K562 (cell line): ENCODE results near the gene ATCAY. TPM values are rescaled to one million over a fixed set of nuclear protein-coding genes. Genes with fewer than 3 reads are reported as not detected.
A peak's percentile ranks its signal among the peaks of the same experiment; 100 is the strongest.

Experiments used
- BRCA1 ChIP-seq, 2 experiments: fragments of 450-650 bp in 1 of 2; sonication (generic) in 1 of 2; formaldehyde crosslinking in 1 of 2; IDR thresholded peaks; 2 replicates each; pipeline versions ENCODE4 v1.5.0 to v1.6.1; 2017 to 2020; ENCODE audit warnings: mild to moderate bottlenecking in 1 of 2, missing genetic modification reagents in 1 of 2
- HDAC1 ChIP-seq, 2 experiments: fragments of 450-650 bp; IDR thresholded peaks; 2 replicates each; pipeline ENCODE4 v1.6.1; 2016 to 2017; ENCODE audit warnings: inconsistent platforms in 1 of 2, mild to moderate bottlenecking in 1 of 2, moderate library complexity in 1 of 2
- HEY1 ChIP-seq: fragments of 250-450 bp; sonication (Bioruptor Pico); IDR thresholded peaks from 2 replicates; pipeline ENCODE4 v1.5.0; 2020; ENCODE audit warnings: mild to moderate bottlenecking, moderate library complexity, borderline replicate concordance
- HSF4 ChIP-seq: fragments of 250-450 bp; sonication (Bioruptor Pico); IDR thresholded peaks from 2 replicates; pipeline ENCODE4 v2.1.2; 2022; ENCODE audit warnings: mild to moderate bottlenecking, moderate library complexity, borderline replicate concordance
- TCF3 ChIP-seq: sonication (generic); formaldehyde crosslinking; IDR thresholded peaks from 2 replicates; pipeline ENCODE4 v1.4.0; 2020; ENCODE audit warnings: mild to moderate bottlenecking, missing genetic modification reagents
- ZNF445 ChIP-seq: fragments of 250-450 bp; sonication (Bioruptor Pico); IDR thresholded peaks from 2 replicates; pipeline ENCODE4 v1.4.0; 2020; ENCODE audit warnings: low read depth, mild to moderate bottlenecking, moderate library complexity
- ZNF507 ChIP-seq: conservative IDR thresholded peaks from 2 replicates; pipeline ENCODE4 v1.6.1; 2017; ENCODE audit warnings: missing genetic modification characterization, missing compliant biosample characterization
- polyA plus RNA-seq, 8 experiments: library from polyadenylated mRNA; depleted of rRNA in 4 of 8; stranded (reverse) in 5 of 8; unstranded in 3 of 8; fragments of >200 nt; fragmentation: Nextera tagmentation in 2 of 8; fragmentation: Illumina TruSeq in 1 of 8; extraction: Ambion mirVana in 2 of 8; extraction: Trizol in 1 of 8; gene quantifications; 2 replicates each; pipeline versions ENCODE4 v1.2.1 to v1.2.3, GENCODE V29; 2011 to 2014; ENCODE audit warnings: inconsistent platforms in 1 of 8, missing spikeins in 1 of 8
- total RNA-seq, 7 experiments: library from RNA; depleted of rRNA in 6 of 7; stranded (reverse); fragments of >200 nt in 6 of 7; fragmentation: Illumina TruSeq in 2 of 7; extraction: Trizol in 2 of 7; gene quantifications; 2 replicates each; pipeline versions ENCODE4 v1.2.1 to v1.2.3, GENCODE V29; 2011 to 2021; ENCODE audit warnings: low replicate concordance in 1 of 7
- TF ChIP-seq, protein P1 (sequence below): fragments of 200-600 bp; sonication (generic); IDR thresholded peaks from one replicate; pipeline ENCODE4 v1.6.1; 2012; ENCODE audit warnings: mild to moderate bottlenecking, low read depth, low read length, inconsistent platforms
- TF ChIP-seq, protein P2 (sequence below): sonication (generic); formaldehyde crosslinking; IDR thresholded peaks from 2 replicates; pipeline ENCODE4 v1.8.0; 2022; ENCODE audit warnings: missing genetic modification reagents, mild to moderate bottlenecking, borderline replicate concordance
- TF ChIP-seq, protein P3 (sequence below): fragments of 250-450 bp; sonication (Bioruptor Pico); IDR thresholded peaks from 2 replicates; pipeline ENCODE4 v1.4.0; 2020

ATCAY gene
- total and polyA plus RNA-seq, 9 of the 15 experiments (the other 6 are each of a cell fraction or from before 2014, with no cell fraction given), result not detected

DNA sequence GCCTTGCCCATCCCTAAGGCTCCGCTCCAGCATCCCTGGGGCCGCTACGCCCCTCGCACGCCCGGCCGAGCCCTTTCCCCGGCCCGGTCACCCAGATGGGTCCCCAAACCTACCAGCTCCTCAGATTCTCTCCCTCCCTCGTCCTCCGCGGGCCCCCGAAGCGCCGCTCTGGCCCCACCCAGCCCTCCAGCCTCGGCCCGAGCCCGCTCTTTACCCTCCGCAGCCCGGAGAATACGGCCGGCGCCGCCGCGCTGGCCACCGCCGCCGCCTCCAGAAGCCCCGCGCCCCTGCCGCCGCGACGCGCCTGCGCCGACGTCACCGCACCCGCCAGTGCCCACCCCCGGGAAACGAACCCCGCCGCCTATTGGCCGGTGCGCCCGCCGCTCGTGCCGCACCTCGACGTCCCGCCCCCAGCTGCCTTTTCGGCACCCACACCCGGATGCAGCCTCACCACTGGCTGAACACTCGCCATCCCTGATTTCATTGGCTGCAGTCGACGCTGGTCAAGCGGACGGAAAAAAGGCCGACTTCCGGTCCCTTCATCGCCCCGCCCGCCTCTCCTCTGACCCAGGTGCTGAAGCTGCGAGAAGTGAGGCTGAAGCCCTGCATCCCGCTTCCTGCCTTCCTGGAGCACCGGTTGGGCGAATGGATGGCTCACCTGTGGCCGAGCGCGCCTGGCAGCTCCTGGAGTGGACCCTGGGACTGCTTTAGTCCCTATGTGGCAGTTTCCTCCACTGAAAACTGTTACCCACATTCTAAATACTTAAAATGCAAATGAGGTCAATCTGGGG, 90.5 kb downstream of the ATCAY start, which contains the start of gene DAPK3 (continued):
- TF ChIP-seq, protein P1, sequence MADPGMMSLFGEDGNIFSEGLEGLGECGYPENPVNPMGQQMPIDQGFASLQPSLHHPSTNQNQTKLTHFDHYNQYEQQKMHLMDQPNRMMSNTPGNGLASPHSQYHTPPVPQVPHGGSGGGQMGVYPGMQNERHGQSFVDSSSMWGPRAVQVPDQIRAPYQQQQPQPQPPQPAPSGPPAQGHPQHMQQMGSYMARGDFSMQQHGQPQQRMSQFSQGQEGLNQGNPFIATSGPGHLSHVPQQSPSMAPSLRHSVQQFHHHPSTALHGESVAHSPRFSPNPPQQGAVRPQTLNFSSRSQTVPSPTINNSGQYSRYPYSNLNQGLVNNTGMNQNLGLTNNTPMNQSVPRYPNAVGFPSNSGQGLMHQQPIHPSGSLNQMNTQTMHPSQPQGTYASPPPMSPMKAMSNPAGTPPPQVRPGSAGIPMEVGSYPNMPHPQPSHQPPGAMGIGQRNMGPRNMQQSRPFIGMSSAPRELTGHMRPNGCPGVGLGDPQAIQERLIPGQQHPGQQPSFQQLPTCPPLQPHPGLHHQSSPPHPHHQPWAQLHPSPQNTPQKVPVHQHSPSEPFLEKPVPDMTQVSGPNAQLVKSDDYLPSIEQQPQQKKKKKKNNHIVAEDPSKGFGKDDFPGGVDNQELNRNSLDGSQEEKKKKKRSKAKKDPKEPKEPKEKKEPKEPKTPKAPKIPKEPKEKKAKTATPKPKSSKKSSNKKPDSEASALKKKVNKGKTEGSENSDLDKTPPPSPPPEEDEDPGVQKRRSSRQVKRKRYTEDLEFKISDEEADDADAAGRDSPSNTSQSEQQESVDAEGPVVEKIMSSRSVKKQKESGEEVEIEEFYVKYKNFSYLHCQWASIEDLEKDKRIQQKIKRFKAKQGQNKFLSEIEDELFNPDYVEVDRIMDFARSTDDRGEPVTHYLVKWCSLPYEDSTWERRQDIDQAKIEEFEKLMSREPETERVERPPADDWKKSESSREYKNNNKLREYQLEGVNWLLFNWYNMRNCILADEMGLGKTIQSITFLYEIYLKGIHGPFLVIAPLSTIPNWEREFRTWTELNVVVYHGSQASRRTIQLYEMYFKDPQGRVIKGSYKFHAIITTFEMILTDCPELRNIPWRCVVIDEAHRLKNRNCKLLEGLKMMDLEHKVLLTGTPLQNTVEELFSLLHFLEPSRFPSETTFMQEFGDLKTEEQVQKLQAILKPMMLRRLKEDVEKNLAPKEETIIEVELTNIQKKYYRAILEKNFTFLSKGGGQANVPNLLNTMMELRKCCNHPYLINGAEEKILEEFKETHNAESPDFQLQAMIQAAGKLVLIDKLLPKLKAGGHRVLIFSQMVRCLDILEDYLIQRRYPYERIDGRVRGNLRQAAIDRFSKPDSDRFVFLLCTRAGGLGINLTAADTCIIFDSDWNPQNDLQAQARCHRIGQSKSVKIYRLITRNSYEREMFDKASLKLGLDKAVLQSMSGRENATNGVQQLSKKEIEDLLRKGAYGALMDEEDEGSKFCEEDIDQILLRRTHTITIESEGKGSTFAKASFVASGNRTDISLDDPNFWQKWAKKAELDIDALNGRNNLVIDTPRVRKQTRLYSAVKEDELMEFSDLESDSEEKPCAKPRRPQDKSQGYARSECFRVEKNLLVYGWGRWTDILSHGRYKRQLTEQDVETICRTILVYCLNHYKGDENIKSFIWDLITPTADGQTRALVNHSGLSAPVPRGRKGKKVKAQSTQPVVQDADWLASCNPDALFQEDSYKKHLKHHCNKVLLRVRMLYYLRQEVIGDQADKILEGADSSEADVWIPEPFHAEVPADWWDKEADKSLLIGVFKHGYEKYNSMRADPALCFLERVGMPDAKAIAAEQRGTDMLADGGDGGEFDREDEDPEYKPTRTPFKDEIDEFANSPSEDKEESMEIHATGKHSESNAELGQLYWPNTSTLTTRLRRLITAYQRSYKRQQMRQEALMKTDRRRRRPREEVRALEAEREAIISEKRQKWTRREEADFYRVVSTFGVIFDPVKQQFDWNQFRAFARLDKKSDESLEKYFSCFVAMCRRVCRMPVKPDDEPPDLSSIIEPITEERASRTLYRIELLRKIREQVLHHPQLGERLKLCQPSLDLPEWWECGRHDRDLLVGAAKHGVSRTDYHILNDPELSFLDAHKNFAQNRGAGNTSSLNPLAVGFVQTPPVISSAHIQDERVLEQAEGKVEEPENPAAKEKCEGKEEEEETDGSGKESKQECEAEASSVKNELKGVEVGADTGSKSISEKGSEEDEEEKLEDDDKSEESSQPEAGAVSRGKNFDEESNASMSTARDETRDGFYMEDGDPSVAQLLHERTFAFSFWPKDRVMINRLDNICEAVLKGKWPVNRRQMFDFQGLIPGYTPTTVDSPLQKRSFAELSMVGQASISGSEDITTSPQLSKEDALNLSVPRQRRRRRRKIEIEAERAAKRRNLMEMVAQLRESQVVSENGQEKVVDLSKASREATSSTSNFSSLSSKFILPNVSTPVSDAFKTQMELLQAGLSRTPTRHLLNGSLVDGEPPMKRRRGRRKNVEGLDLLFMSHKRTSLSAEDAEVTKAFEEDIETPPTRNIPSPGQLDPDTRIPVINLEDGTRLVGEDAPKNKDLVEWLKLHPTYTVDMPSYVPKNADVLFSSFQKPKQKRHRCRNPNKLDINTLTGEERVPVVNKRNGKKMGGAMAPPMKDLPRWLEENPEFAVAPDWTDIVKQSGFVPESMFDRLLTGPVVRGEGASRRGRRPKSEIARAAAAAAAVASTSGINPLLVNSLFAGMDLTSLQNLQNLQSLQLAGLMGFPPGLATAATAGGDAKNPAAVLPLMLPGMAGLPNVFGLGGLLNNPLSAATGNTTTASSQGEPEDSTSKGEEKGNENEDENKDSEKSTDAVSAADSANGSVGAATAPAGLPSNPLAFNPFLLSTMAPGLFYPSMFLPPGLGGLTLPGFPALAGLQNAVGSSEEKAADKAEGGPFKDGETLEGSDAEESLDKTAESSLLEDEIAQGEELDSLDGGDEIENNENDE, result no peak
- TF ChIP-seq HSF4 (CRISPR knock-in tag), result no peak
- peak in 1 of 2 experiments; percentile 58; a peak in 2 of 4 replicates for TF ChIP-seq HDAC1 (IDR thresholded peaks at IDR 0.05)
- no peak for TF ChIP-seq BRCA1 (IDR thresholded peaks at IDR 0.05)
- no peak for TF ChIP-seq BRCA1 (CRISPR knock-in tag; IDR thresholded peaks at IDR 0.05)
- TF ChIP-seq HEY1 (CRISPR knock-in tag), result no peak
- TF ChIP-seq TCF3 (CRISPR knock-in tag), result no peak
- TF ChIP-seq, protein P2, sequence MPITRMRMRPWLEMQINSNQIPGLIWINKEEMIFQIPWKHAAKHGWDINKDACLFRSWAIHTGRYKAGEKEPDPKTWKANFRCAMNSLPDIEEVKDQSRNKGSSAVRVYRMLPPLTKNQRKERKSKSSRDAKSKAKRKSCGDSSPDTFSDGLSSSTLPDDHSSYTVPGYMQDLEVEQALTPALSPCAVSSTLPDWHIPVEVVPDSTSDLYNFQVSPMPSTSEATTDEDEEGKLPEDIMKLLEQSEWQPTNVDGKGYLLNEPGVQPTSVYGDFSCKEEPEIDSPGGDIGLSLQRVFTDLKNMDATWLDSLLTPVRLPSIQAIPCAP (CRISPR knock-in tag), result no peak
- TF ChIP-seq, protein P3, sequence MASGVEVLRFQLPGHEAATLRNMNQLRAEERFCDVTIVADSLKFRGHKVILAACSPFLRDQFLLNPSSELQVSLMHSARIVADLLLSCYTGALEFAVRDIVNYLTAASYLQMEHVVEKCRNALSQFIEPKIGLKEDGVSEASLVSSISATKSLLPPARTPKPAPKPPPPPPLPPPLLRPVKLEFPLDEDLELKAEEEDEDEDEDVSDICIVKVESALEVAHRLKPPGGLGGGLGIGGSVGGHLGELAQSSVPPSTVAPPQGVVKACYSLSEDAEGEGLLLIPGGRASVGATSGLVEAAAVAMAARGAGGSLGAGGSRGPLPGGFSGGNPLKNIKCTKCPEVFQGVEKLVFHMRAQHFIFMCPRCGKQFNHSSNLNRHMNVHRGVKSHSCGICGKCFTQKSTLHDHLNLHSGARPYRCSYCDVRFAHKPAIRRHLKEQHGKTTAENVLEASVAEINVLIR (CRISPR knock-in tag), result peak; percentile 51; the same call in 1 of the 2 replicates
- TF ChIP-seq ZNF445 (CRISPR knock-in tag), result no peak
- TF ChIP-seq ZNF507 (tag), result no peak
